SK-N-SH (cell line): Measurements from ENCODE around the gene TSPAN4.

Experiments
- RXRA ChIP-seq: IDR thresholded peaks from 2 replicates; pipeline ENCODE4 v1.4.0; 2012; ENCODE audit warnings: low read depth, mild to moderate bottlenecking, borderline replicate concordance
- TF ChIP-seq, protein P1 (sequence below): IDR thresholded peaks from 2 replicates; pipeline ENCODE4 v1.4.0; 2012; ENCODE audit warnings: low read depth, borderline replicate concordance
- TF ChIP-seq, protein P2 (sequence below): IDR thresholded peaks from 2 replicates; pipeline ENCODE4 v1.4.0; 2012; ENCODE audit warnings: low read depth, borderline replicate concordance

DNA sequence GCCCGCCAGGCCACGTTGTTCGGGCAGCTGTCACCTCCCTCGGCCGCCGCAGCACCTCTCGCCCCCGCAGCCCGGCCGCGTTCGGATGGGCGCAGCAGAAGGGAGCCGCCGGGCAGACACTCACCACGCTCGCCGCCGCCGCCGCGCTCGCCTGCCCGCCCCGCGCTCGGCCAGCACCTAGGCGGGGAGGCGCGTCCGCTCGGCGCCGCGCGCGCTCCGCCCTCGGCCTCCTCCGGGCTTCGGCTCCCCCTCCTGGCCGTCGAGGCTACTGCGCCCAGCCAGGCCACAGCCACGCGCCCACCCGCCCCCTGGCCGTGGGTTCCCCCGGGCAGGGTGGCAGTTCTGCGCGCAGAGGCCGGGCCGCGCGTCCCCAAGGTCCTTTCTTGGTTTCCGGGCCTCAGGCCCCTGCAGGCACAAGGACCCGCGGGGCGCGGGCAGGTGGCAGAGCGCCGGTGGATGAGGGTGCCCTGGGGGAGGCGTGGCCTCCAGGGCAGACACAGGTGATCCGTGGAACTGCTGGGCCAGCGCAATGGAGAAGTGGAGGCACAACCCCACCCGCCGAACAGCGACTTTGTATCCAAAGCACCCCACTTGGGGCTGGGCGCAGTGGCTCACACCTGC, 44.4 kb upstream of the TSPAN4 start, which contains the start of gene SLC25A22:
- TF ChIP-seq, protein P1, sequence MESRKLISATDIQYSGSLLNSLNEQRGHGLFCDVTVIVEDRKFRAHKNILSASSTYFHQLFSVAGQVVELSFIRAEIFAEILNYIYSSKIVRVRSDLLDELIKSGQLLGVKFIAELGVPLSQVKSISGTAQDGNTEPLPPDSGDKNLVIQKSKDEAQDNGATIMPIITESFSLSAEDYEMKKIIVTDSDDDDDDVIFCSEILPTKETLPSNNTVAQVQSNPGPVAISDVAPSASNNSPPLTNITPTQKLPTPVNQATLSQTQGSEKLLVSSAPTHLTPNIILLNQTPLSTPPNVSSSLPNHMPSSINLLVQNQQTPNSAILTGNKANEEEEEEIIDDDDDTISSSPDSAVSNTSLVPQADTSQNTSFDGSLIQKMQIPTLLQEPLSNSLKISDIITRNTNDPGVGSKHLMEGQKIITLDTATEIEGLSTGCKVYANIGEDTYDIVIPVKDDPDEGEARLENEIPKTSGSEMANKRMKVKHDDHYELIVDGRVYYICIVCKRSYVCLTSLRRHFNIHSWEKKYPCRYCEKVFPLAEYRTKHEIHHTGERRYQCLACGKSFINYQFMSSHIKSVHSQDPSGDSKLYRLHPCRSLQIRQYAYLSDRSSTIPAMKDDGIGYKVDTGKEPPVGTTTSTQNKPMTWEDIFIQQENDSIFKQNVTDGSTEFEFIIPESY: no peak
- no peak for TF ChIP-seq RXRA
- TF ChIP-seq, protein P2, sequence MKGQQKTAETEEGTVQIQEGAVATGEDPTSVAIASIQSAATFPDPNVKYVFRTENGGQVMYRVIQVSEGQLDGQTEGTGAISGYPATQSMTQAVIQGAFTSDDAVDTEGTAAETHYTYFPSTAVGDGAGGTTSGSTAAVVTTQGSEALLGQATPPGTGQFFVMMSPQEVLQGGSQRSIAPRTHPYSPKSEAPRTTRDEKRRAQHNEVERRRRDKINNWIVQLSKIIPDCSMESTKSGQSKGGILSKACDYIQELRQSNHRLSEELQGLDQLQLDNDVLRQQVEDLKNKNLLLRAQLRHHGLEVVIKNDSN: no peak
